ENCODE measurements around the gene ST3GAL5. TPM values are rescaled to one million over a fixed set of nuclear protein-coding genes. Genes with fewer than 3 reads are reported as not detected.
"Not testable (repeated sequence)": the region's sequence is repeated elsewhere in the genome, so short reads cannot be mapped to it uniquely, and the experiment has no call there.

The ST3GAL5 gene
- total and polyA plus RNA-seq, 8 donors = 4.1 to 84.2 (median 11.8) TPM

- Histone ChIP-seq H3K27me3 (no peaks in the 10 kb centered on the region), H3K36me3 (peaks cover 0 to 10% (median 5%) of the 10 kb centered on the region in 4 donors), H3K9me3 (no peaks in the 10 kb centered on the region), H3K4me1 (no peaks in the 10 kb centered on the region), H3K27ac (no peak overlapping the region), H3K4me3 (no peak overlapping the region)
- DNase-seq = no peak
- TF ChIP-seq POLR2A (IDR thresholded peaks at IDR 0.05) (no peak), CTCF (IDR thresholded peaks at IDR 0.05) (no peak), EP300 (IDR thresholded peaks at IDR 0.05) (no peak), POLR2AphosphoS5 (IDR thresholded peaks at IDR 0.05) (no peak)
- intact Hi-C loops (cut with DNase I; ENCODE audit: low total_unique reads) = no loop called here
Observed at GRCh38 chr2:85834466-85834865, 54.3 kb downstream of the ST3GAL5 start.

GRCh38 chr2:85831735-85832134, 57.1 kb downstream of the ST3GAL5 start:
- Histone ChIP-seq H3K4me1 (peaks cover 0 to 12% (median 8%) of the 10 kb centered on the region in 4 donors), H3K9me3 (no peaks in the 10 kb centered on the region), H3K27me3 (peaks cover 0 to 2% (median 0%) of the 10 kb centered on the region in 3 donors), H3K36me3 (no peaks in the 10 kb centered on the region), H3K27ac (no peak overlapping the region), H3K4me3 (no peak overlapping the region)
- TF ChIP-seq POLR2A (IDR thresholded peaks at IDR 0.05) = no peak
- TF ChIP-seq EP300 (IDR thresholded peaks at IDR 0.05) = no peak
- no peak for TF ChIP-seq CTCF (IDR thresholded peaks at IDR 0.05)
- TF ChIP-seq POLR2AphosphoS5 (IDR thresholded peaks at IDR 0.05) = no peak
- intact Hi-C loops (cut with DNase I; ENCODE audit: low total_unique reads) = no loop called here
- DNase-seq = no peak
- 81 to 93% (median 88%) methylated on average over 2 of the region's 2 CpGs for WGBS, 5 donors

GRCh38 chr2:85830645-85831044, 58.1 kb downstream of the ST3GAL5 start:
- no peak overlapping the region for H3K4me3 ChIP-seq
- H3K4me1 ChIP-seq = peaks cover 0 to 12% (median 8%) of the 10 kb centered on the region in 4 donors
- H3K36me3 ChIP-seq = no peaks in the 10 kb centered on the region
- no peak for TF ChIP-seq CTCF (IDR thresholded peaks at IDR 0.05)
- no peak for TF ChIP-seq POLR2A (IDR thresholded peaks at IDR 0.05)
- no peak for TF ChIP-seq EP300 (IDR thresholded peaks at IDR 0.05)
- TF ChIP-seq POLR2AphosphoS5 (IDR thresholded peaks at IDR 0.05) = no peak
- no peak overlapping the region for H3K27ac ChIP-seq
- 47 to 100% (median 67%) methylated on average over 1 of the region's 1 CpG for WGBS, 5 donors
- H3K9me3 ChIP-seq = no peaks in the 10 kb centered on the region
- H3K27me3 ChIP-seq = peaks cover 0 to 3% (median 0%) of the 10 kb centered on the region in 3 donors
- no peak for DNase-seq
- intact Hi-C loops (cut with DNase I; ENCODE audit: low total_unique reads) = no loop called here

- H3K4me1 ChIP-seq = peaks cover 0 to 12% (median 8%) of the 10 kb centered on the region in 4 donors
- intact Hi-C loops (cut with DNase I; ENCODE audit: low total_unique reads); H3K27ac ChIP-seq; H3K4me3 ChIP-seq; H3K27me3 ChIP-seq; DNase-seq; H3K36me3 ChIP-seq; H3K9me3 ChIP-seq: not testable (repeated sequence)
- WGBS, 5 donors = 87 to 90% (median 88%) methylated on average over 4 of the region's 4 CpGs
Observed at GRCh38 chr2:85829394-85829793, 59.4 kb downstream of the ST3GAL5 start.

GRCh38 chr2:85828725-85829124, 60.1 kb downstream of the ST3GAL5 start:
- intact Hi-C loops (cut with DNase I; ENCODE audit: low total_unique reads) = no loop called here
- H3K4me3 ChIP-seq = no peak overlapping the region
- no peaks in the 10 kb centered on the region for H3K9me3 ChIP-seq
- TF ChIP-seq POLR2A (IDR thresholded peaks at IDR 0.05) (no peak), EP300 (IDR thresholded peaks at IDR 0.05) (no peak), CTCF (IDR thresholded peaks at IDR 0.05) (no peak), POLR2AphosphoS5 (IDR thresholded peaks at IDR 0.05) (no peak)
- WGBS, 5 donors = 82 to 95% (median 93%) methylated on average over 7 of the region's 7 CpGs
- peaks cover 0 to 12% (median 8%) of the 10 kb centered on the region in 4 donors for H3K4me1 ChIP-seq
- no peak for DNase-seq
- H3K27me3 ChIP-seq = peaks cover 0 to 3% (median 0%) of the 10 kb centered on the region in 3 donors
- no peak overlapping the region for H3K27ac ChIP-seq
- no peaks in the 10 kb centered on the region for H3K36me3 ChIP-seq
